SKM-1 (cell line): ENCODE data around the gene SON.
A peak's percentile ranks its signal among the peaks of the same experiment; 100 is the strongest.
"Not testable (repeated sequence)": the region's sequence is repeated elsewhere in the genome, so short reads cannot be mapped to it uniquely, and the experiment has no call there.

ENCODE experiments used
- DNase-seq: peaks from one replicate; lab custom pipeline; 2025; ENCODE audit not compliant: unreplicated experiment; lab: John Stamatoyannopoulos, UW

The SON gene, protein sequence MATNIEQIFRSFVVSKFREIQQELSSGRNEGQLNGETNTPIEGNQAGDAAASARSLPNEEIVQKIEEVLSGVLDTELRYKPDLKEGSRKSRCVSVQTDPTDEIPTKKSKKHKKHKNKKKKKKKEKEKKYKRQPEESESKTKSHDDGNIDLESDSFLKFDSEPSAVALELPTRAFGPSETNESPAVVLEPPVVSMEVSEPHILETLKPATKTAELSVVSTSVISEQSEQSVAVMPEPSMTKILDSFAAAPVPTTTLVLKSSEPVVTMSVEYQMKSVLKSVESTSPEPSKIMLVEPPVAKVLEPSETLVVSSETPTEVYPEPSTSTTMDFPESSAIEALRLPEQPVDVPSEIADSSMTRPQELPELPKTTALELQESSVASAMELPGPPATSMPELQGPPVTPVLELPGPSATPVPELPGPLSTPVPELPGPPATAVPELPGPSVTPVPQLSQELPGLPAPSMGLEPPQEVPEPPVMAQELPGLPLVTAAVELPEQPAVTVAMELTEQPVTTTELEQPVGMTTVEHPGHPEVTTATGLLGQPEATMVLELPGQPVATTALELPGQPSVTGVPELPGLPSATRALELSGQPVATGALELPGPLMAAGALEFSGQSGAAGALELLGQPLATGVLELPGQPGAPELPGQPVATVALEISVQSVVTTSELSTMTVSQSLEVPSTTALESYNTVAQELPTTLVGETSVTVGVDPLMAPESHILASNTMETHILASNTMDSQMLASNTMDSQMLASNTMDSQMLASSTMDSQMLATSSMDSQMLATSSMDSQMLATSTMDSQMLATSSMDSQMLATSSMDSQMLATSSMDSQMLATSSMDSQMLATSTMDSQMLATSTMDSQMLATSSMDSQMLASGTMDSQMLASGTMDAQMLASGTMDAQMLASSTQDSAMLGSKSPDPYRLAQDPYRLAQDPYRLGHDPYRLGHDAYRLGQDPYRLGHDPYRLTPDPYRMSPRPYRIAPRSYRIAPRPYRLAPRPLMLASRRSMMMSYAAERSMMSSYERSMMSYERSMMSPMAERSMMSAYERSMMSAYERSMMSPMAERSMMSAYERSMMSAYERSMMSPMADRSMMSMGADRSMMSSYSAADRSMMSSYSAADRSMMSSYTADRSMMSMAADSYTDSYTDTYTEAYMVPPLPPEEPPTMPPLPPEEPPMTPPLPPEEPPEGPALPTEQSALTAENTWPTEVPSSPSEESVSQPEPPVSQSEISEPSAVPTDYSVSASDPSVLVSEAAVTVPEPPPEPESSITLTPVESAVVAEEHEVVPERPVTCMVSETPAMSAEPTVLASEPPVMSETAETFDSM (N-terminal part only)

DNA sequence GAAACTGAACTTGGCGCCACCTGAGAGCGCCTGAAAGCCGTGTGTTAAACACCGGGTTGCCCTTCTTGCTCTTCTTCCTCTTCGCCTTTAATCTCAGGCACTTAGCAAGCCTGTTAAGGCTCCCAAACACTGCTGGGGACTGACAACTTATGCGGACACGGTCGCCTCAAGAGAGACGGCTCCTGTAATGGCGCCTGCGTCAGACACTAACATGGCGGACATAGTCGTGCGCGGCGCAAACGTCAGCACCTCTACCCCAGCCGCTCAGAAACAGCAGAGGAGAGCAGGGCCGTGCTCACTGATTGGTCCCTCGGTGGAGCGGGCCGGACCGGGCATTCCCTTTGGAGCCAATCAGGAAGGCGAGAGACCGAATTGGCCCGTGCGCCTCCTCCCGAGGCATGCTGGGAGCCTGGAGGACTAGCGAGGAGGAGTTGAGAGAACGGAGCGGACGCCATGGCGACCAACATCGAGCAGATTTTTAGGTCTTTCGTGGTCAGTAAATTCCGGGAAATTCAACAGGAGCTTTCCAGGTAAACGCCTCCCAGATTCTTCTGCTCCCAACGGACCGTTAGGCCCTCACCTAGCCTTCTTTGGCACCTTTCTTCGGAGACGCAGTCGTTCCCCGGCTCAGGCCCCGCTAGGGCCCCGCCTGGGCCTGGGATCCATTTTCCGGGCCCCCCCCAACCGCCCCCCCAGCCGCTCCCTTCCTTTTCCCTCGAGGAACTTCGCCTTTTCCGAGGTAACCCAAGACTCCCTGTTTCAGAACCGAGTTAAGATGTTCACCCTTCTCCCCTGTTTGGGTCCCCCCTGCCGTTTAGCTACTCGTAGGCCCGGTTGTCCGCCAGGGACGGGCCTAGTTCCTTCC is at the start of gene SON:
TSS of gene SON (plus strand) at position 399 of the 865 bp plus-strand sequence. CDS start at position 454, 55 bp downstream.
- DNase-seq, result peak; percentile 99

DNA sequence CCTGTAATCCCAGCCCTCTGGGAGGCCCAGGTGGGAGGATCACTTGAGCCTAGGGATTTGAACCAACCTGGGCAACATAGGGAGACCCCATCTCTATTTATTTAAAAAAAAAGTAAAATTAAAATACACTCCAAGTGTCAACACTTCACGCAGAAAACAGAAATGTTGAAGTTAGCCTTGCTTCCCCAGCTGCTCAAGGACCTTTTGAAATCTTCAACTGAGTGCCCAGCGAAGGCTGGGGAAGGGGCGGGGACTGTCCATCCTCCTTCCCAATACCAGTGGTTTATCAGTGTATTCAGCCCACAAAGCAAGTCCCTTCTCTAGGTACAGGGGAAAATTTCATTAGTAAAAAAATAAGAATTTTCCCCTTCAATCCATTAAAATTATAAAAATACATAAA is 49.1 kb upstream of the SON start:
- no peak for DNase-seq

DNA sequence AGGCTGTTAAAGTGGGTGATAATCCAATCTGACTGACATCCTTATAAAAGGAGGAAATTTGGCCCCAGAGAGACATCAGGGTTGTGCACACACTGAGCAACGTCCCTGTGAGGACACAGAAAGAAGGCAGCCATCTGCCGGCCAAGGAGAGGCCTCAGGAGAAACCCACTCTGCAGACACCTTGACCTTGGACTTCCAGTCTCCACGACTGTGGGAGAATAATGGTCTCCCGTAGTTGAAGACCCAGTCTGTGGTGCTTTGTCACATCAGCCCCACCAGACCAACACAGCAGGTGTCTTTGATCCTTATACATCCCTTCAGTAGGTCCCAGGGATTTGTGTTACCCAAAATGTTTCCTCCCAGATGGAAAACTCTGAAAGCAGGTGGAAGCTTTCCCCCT is 47.1 kb upstream of the SON start:
- no peak for DNase-seq

- DNase-seq, result no peak
Measured at GRCh38 chr21:33496345-33496744, 46.5 kb upstream of the SON start.

GRCh38 chr21:33505833-33506232 is 37.0 kb upstream of the SON start:
- no peak for DNase-seq

- DNase-seq, result not testable (repeated sequence)
Measured at GRCh38 chr21:33507003-33507402, 35.8 kb upstream of the SON start.

DNA sequence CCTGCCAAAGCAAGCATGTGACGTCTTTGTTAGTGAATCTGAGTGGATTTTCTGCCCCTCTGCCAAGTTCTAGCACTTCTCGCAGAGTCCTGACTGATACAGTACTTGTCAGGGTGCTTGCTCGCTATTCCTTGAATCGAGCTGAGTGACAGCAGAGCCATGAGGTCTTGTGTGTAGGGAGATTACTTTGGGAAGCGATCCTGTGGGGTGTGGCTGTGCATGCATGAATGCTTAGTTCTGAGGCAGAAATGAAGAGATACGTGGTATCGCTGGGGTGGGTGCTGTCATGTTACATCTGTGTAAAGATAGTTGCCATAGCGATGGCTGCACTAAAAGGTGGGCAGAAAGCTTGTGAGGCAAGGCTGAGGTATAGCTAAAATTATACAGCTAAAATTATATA is 32.0 kb upstream of the SON start:
- no peak for DNase-seq

GRCh38 chr21:33511639-33512038 is 31.2 kb upstream of the SON start:
- no peak for DNase-seq

GRCh38 chr21:33512481-33512880 is 30.4 kb upstream of the SON start:
- no peak for DNase-seq

DNA sequence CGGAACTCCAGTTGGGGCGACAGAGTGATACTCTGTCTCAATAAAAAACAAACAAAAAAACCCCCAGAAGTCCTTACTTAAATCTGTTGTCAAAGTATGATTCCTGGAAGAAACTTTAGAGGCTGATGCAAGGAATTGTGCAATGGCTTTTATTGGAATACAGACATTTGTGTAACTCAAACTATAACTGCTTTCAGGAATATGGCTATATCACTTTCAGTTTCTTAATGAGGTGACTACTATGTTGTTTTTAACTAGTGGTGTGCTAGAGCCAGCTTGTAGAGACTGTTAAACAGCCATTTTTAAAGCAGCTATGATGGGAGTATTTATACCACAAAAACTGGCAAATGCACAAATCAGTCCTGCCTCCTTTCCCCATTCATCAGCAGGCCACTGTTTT is 28.6 kb upstream of the SON start:
- no peak for DNase-seq

DNA sequence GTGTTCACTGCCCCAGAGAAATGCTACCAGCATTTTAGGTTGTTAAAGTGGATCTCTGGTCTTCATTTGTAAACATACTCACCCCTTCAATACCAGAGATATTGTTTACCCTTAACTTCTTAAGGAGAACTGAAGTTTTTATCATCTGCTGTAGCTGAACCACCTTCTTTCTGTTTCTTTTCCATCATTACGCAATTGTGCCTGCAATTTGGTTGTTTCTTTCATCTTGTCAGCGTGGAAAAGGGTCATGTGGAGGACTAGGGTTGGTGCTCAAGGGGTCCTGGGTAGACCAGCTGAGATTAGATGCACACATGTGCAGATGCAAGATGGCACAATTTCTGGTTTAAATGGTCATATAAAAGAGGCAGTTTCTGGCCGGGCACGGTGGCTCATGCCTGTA is 23.9 kb upstream of the SON start:
- DNase-seq, result no peak

DNA sequence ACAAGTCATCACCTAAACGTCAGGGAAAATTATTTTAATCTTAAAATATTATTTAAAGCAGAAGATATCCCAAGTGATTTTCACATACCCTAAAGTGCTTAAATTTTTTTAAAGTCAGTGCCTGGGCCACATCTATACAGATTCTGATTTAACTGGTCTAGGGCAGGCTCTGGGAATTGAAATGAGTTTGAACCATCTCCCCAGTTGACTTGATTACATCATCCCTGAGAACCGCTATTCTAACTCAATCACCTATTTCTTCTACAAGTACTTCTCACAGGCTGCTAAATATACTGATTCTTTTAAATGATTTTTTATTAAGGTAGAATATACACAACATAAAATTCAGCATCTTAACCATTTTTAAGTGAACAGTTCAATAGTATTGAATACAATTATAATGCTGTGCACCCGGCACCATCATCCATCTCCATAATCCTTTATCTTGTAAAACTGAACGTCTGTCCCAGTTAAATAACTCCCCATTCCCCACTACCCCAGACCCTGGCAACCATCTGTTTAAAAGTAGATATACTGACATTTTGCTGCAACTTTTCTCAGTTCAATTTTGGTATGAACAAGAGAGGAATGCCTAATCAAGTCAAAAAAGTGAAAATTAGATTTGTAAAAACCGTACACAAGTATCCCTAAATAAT is 20.4 kb upstream of the SON start:
- DNase-seq, result no peak

DNA sequence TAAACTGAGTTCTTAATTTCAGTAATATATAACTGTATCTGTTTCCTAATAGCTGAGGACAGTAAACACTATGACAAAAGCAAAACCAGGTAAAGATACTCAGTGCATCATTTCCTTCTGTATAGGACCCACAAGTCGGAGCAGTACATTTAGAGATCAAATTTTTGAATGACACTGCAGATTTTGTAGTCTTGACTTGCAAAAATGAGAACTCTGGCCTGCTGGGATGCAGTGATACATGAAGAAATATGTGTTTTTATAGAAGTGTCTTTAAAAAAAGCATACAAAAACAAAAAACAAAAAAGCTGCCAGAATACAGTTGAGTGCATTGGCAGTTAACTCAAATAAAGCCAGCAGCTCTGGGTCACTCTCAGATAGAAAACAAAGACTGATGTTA is 19.9 kb upstream of the SON start:
- DNase-seq, result no peak

- no peak for DNase-seq
Measured at GRCh38 chr21:33531007-33531406, 11.8 kb upstream of the SON start.

- no peak for DNase-seq
Measured at GRCh38 chr21:33537212-33537611, 5.6 kb upstream of the SON start.

DNA sequence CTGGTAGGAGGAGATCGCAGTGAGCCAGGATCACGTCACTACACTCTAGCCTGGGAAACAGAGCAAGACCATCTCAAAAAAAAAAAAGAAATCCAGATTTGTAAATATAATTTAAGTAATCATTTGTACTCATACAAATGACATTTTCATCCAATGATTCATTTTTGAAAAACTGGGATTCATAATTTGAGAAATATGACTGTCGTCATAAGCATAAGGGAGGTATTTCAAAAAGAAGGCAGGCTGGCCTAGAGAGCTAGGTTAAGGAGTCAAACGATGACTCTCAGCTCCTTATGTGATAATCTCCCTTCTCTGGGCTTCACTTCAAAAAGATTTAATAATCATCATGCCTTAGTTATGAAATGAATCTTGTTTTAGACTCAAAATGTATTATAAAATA is 3.2 kb upstream of the SON start:
- DNase-seq, result no peak

DNA sequence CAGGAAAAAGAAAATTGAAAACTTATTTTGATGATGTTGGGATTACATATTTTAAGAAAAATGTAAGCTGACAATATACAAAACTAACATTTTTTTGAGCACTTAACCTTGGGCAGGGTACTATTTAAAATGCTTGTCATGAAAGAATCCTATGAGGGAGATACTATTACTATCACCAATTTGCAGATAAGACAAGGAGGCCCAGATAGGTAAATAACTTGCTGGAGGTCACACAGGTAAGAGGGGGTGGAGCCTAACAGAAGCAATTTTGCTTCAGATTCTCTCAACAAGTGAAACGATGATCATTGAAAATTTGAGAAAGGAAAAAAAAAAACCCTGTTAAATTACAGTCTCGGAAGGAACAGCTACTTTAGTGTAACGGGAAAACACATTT is 2.1 kb upstream of the SON start:
- no peak for DNase-seq

DNA sequence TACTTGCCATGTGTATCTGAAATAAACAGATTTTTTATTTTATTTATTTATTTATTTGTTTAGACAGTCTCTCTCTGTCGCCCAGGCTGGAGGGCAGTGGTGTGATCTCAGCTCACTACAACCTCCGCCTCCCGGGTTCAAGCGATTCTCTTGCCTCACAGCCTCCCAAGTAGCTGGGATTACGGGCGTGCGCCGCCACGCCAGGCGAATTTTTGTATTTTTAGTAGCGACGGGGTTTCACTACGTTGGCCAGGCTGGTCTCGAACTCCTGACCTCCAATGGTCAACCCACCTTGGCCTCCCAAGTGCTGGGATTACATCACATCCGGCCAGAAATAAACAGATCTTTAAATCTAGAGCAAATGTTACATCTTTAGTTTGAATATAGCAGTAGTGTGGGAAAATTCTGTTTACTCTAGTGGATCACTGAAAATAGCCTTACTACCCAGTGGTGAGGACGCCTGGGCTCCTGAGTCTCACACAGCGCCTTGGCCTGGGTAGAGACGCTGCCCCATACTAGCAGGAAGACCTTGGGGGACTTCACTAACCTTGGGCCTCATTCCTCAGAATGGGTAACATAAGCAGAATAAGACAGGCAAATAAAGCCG is 1.6 kb upstream of the SON start:
- DNase-seq, result no peak
